Fibroblast of lung (primary cell): Measurements from ENCODE around the gene CAPG. TPM values are rescaled to one million over a fixed set of nuclear protein-coding genes. Genes with fewer than 3 reads are reported as not detected.
"Not testable (repeated sequence)": the region's sequence is repeated elsewhere in the genome, so short reads cannot be mapped to it uniquely, and the experiment has no call there.

Source experiments
- DNase-seq, 2 donors: peaks; one replicate each; pipeline versions ENCODE4 v3.0.0 to v3.0.0-alpha.2; 2010; ENCODE audit warnings: low read depth in 2 of 2
- H2AFZ ChIP-seq: 2 replicates; pipeline ENCODE4 v1.5.1; 2012; ENCODE audit warnings: low read length, control low read depth, inconsistent platforms
- H3K27ac ChIP-seq: 2 replicates; pipeline ENCODE4 v1.5.1; 2011; ENCODE audit warnings: low read length, control low read depth; ENCODE audit not compliant: insufficient read depth
- H3K27me3 ChIP-seq: 2 replicates; pipeline ENCODE4 v1.5.1; 2011; ENCODE audit warnings: mild to moderate bottlenecking, low read length; ENCODE audit not compliant: control insufficient read depth, insufficient read depth
- H3K36me3 ChIP-seq: 2 replicates; pipeline ENCODE4 v1.5.1; 2011; ENCODE audit warnings: low read length; ENCODE audit not compliant: control insufficient read depth, insufficient read depth
- H3K4me1 ChIP-seq: 2 replicates; pipeline ENCODE4 v1.5.1; 2011; ENCODE audit warnings: low read length; ENCODE audit not compliant: control insufficient read depth, insufficient read depth; ENCODE audit errors: extremely low read depth
- H3K4me2 ChIP-seq: 2 replicates; pipeline ENCODE4 v1.5.1; 2011; ENCODE audit warnings: low read length, control low read depth; ENCODE audit not compliant: insufficient read depth; ENCODE audit errors: extremely low read depth
- H3K4me3 ChIP-seq, 4 experiments: fragments of 200-600 bp in 1 of 4; sonication (generic) in 1 of 4; replicated peaks in 1 of 4; 2 replicates each; pipeline ENCODE4 v1.5.1; 2011 to 2016; ENCODE audit warnings: low read length in 4 of 4, low read depth in 3 of 4, mild to moderate bottlenecking in 3 of 4, control low read depth in 2 of 4, inconsistent platforms in 1 of 4, mixed read lengths in 1 of 4; ENCODE audit not compliant: insufficient read depth in 1 of 4; ENCODE audit errors: control extremely low read depth in 1 of 4
- H3K79me2 ChIP-seq: 2 replicates; pipeline ENCODE4 v1.5.1; 2012; ENCODE audit warnings: mild to moderate bottlenecking, low read length, inconsistent platforms; ENCODE audit not compliant: control insufficient read depth, insufficient read depth
- H3K9ac ChIP-seq: 2 replicates; pipeline ENCODE4 v1.5.1; 2011; ENCODE audit warnings: mild to moderate bottlenecking, low read length, control low read depth; ENCODE audit not compliant: insufficient read depth
- H3K9me3 ChIP-seq: 2 replicates; pipeline ENCODE4 v1.5.1; 2012; ENCODE audit warnings: low read depth, low read length; ENCODE audit not compliant: control insufficient read depth, insufficient read depth
- H4K20me1 ChIP-seq: 2 replicates; pipeline ENCODE4 v1.5.1; 2011; ENCODE audit warnings: low read length; ENCODE audit not compliant: control insufficient read depth, insufficient read depth; ENCODE audit errors: extremely low read depth
- CTCF ChIP-seq, 2 donors: IDR thresholded peaks in 1 of 2; conservative IDR thresholded peaks in 1 of 2; 1 replicate in 1 of 2; 2 replicates in 1 of 2; pipeline ENCODE4 v1.5.1; 2011 to 2012; ENCODE audit warnings: low read length in 2 of 2, control low read depth in 1 of 2, inconsistent platforms in 1 of 2, low read depth in 1 of 2, mild to moderate bottlenecking in 1 of 2
- EZH2 ChIP-seq: IDR thresholded peaks from 2 replicates; pipeline ENCODE4 v1.5.1; 2012; ENCODE audit warnings: low read length, control low read depth, mild to moderate bottlenecking; ENCODE audit errors: missing control alignments
- polyA plus RNA-seq, 2 donors: library from polyadenylated mRNA; depleted of rRNA in 1 of 2; stranded (reverse) in 1 of 2; unstranded in 1 of 2; fragments of >200 nt; gene quantifications; 2 replicates each; pipeline ENCODE4 v1.2.1, GENCODE V29; 2011 to 2012; ENCODE audit warnings: missing spikeins in 1 of 2
- total RNA-seq: library from RNA; depleted of rRNA; stranded (reverse); fragments of >200 nt; gene quantifications from 2 replicates; pipeline ENCODE4 v1.2.1, GENCODE V29; 2014

CAPG gene
- total and polyA plus RNA-seq, 2 donors (not counting 1 experiment from before 2014, with no cell fraction given): 43.8 to 193 TPM

DNA sequence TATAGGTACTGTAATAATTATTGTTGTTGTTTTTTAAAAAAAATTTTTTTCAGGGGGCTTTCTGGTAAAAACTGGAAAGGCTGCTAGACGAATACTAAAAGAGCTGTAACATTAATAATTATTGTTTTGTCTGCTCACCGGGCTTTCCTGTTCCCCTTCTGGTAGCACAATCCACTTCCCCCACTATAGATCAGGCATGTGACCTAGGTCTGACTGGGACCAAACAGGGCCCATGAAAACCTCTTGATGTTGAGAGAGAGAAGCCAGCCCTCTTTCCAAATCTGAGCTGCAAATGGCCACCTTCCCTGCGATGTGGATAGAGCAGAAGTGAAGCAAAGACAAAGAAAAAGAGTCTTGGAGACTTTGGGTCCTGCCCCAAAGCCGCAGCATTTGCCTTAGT lies 31.7 kb upstream of the CAPG start:
- no peaks in the 10 kb centered on the region for H3K79me2 ChIP-seq
- H3K4me2 ChIP-seq: no peak overlapping the region
- H3K4me3 ChIP-seq: no peak overlapping the region
- DNase-seq: no peak
- H3K9ac ChIP-seq: no peak overlapping the region
- no peak overlapping the region for H2AFZ ChIP-seq
- H3K9me3 ChIP-seq: no peaks in the 10 kb centered on the region
- TF ChIP-seq EZH2 (no peak), CTCF (conservative IDR thresholded peaks at IDR 0.05 in 1 of 2, IDR thresholded peaks at IDR 0.05 in 1 of 2; ENCODE audit: low read depth in 1 of 2, low read length in 2 of 2) (no peak)
- no peaks in the 10 kb centered on the region for H3K36me3 ChIP-seq
- H4K20me1 ChIP-seq: no peaks in the 10 kb centered on the region
- H3K27ac ChIP-seq: no peak overlapping the region
- H3K27me3 ChIP-seq: no peaks in the 10 kb centered on the region
- H3K4me1 ChIP-seq: peaks cover 26% of the 10 kb centered on the region

DNA sequence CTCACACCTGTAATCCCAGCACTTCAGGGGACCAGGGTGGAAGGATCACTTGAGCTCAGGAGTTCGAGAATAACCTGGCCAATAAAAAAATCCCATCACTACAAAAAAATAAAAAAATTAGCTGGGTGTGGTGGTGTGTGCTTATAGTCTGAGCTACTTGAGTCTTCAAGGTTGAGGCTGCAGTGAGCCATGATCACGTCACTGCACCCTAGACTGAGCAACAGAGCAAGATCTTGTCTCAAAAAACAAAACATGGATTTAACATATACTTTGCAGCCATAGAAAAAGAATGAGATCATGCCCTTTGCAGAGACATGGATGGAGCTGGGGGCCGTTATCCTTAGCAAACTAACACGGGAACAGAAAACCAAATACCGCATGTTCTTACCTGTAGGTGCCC lies 30.6 kb upstream of the CAPG start:
- Histone ChIP-seq H3K4me3 (no peak overlapping the region), H3K79me2 (no peaks in the 10 kb centered on the region), H3K9me3 (no peaks in the 10 kb centered on the region), H3K27ac (no peak overlapping the region), H3K4me1 (peaks cover 24% of the 10 kb centered on the region), H3K36me3 (no peaks in the 10 kb centered on the region), H3K4me2 (no peak overlapping the region), H2AFZ (no peak overlapping the region), H4K20me1 (no peaks in the 10 kb centered on the region), H3K27me3 (no peaks in the 10 kb centered on the region), H3K9ac (no peak overlapping the region)
- DNase-seq: no peak
- TF ChIP-seq EZH2 (no peak), CTCF (conservative IDR thresholded peaks at IDR 0.05 in 1 of 2, IDR thresholded peaks at IDR 0.05 in 1 of 2; ENCODE audit: low read depth in 1 of 2, low read length in 2 of 2) (no peak)

DNA sequence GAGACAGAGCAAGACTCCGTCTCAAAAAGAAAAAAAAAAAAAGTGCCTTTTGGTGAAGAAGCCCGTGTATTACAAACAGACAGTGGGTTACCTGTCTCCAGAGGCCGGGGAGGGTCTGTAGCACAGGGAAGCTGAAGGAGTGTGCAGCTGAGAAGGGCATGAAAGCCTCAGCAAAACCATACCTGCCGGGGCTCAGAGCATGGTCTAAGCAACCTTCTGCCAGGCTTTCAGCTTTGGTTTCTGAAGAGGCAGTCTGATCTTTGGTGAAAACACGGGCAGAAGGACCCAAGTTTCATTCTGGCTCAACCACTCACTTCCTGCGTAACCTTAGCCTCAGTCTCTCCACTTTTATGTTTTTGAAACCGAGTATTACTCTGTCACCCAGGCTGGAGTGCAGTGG lies 29.8 kb upstream of the CAPG start:
- Histone ChIP-seq H2AFZ (no peak overlapping the region), H3K27ac (no peak overlapping the region), H3K4me1 (peaks cover 18% of the 10 kb centered on the region), H3K36me3 (no peaks in the 10 kb centered on the region), H3K4me3 (no peak overlapping the region), H4K20me1 (no peaks in the 10 kb centered on the region), H3K9ac (no peak overlapping the region), H3K27me3 (no peaks in the 10 kb centered on the region), H3K9me3 (no peaks in the 10 kb centered on the region), H3K79me2 (no peaks in the 10 kb centered on the region), H3K4me2 (no peak overlapping the region)
- no peak for DNase-seq
- TF ChIP-seq CTCF (conservative IDR thresholded peaks at IDR 0.05 in 1 of 2, IDR thresholded peaks at IDR 0.05 in 1 of 2; ENCODE audit: low read depth in 1 of 2, low read length in 2 of 2) (no peak), EZH2 (no peak)

- H2AFZ ChIP-seq, H3K4me3 ChIP-seq, H3K9ac ChIP-seq, H3K27me3 ChIP-seq, H3K9me3 ChIP-seq, H3K27ac ChIP-seq, H3K79me2 ChIP-seq, H3K4me2 ChIP-seq, H4K20me1 ChIP-seq, H3K36me3 ChIP-seq, DNase-seq: not testable (repeated sequence)
- H3K4me1 ChIP-seq: peaks cover 17% of the 10 kb centered on the region
Observed at GRCh38 chr2:85439569-85439968, 29.4 kb upstream of the CAPG start.
